ENCODE results near the gene CSTF2T.

GRCh38 chr10:51669041-51669440 lies 30.4 kb downstream of the CSTF2T start:
- TF ChIP-seq CTCF (IDR thresholded peaks at IDR 0.05; ENCODE audit: insufficient read depth, low read length, poor library complexity, severe bottlenecking): no peak
- TF ChIP-seq EZH2phosphoT487 (conservative IDR thresholded peaks at IDR 0.05; ENCODE audit: low read length): no peak
